ENCODE measurements around the gene WFIKKN1.
A peak's percentile ranks its signal among the peaks of the same experiment; 100 is the strongest.
"Not testable (repeated sequence)": the region's sequence is repeated elsewhere in the genome, so short reads cannot be mapped to it uniquely, and the experiment has no call there.

The WFIKKN1 gene

GRCh38 chr16:595094-595528 is 35.7 kb upstream of the WFIKKN1 start:
- no peak overlapping the region for H3K4me3 ChIP-seq (replicated peaks in 1 of 2; ENCODE audit: low read depth in 2 of 2, low read length in 2 of 2)
- TF ChIP-seq CTCF (IDR thresholded peaks at IDR 0.05; ENCODE audit: low read depth, low read length): no peak
- DNase-seq (ENCODE audit: low read depth in 2 of 2): no peak

- TF ChIP-seq CTCF (IDR thresholded peaks at IDR 0.05; ENCODE audit: low read depth, low read length): no peak
- no peak for DNase-seq (ENCODE audit: low read depth in 2 of 2)
- H3K4me3 ChIP-seq (replicated peaks in 1 of 2; ENCODE audit: low read depth in 2 of 2, low read length in 2 of 2): no peak overlapping the region
These were observed 34.6 kb upstream of the WFIKKN1 start for GRCh38 chr16:595942-596735.

- no peak for TF ChIP-seq CTCF (IDR thresholded peaks at IDR 0.05; ENCODE audit: low read depth, low read length)
- H3K4me3 ChIP-seq (replicated peaks in 1 of 2; ENCODE audit: low read depth in 2 of 2, low read length in 2 of 2): no peak overlapping the region
- DNase-seq (ENCODE audit: low read depth in 2 of 2): no peak
These were observed 34.1 kb upstream of the WFIKKN1 start for GRCh38 chr16:596736-597060.

- not testable (repeated sequence) for DNase-seq (ENCODE audit: low read depth in 2 of 2); H3K4me3 ChIP-seq (replicated peaks in 1 of 2; ENCODE audit: low read depth in 2 of 2, low read length in 2 of 2)
These were observed 33.1 kb upstream of the WFIKKN1 start for GRCh38 chr16:597655-598054.

- no peak overlapping the region for H3K4me3 ChIP-seq (replicated peaks in 1 of 2; ENCODE audit: low read depth in 2 of 2, low read length in 2 of 2)
- DNase-seq (ENCODE audit: low read depth in 2 of 2): no peak
- no peak for TF ChIP-seq CTCF (IDR thresholded peaks at IDR 0.05; ENCODE audit: low read depth, low read length)
These were observed 31.7 kb upstream of the WFIKKN1 start for GRCh38 chr16:598823-599739.

GRCh38 chr16:600781-601180 is 30.0 kb upstream of the WFIKKN1 start:
- peak; percentile 29 for TF ChIP-seq CTCF (IDR thresholded peaks at IDR 0.05; ENCODE audit: low read depth, low read length)

GRCh38 chr16:603933-604332 is 26.9 kb upstream of the WFIKKN1 start:
- no peak for TF ChIP-seq CTCF (IDR thresholded peaks at IDR 0.05; ENCODE audit: low read depth, low read length)

More at GRCh38 chr16:600781-601180, 30.0 kb upstream of the WFIKKN1 start:
- no peak overlapping the region for H3K4me3 ChIP-seq (replicated peaks in 1 of 2; ENCODE audit: low read depth in 2 of 2, low read length in 2 of 2)
- peak; percentile 20 to 23 for DNase-seq (ENCODE audit: low read depth in 2 of 2)

More at GRCh38 chr16:603933-604332, 26.9 kb upstream of the WFIKKN1 start:
- DNase-seq (ENCODE audit: low read depth in 2 of 2): no peak
- H3K4me3 ChIP-seq (replicated peaks in 1 of 2; ENCODE audit: low read depth in 2 of 2, low read length in 2 of 2): no peak overlapping the region

Measured in cardiac fibroblast (primary cell).